ENCODE data around the gene SLIT3.

SLIT3 gene

GRCh38 chr5:168813184-168813968, 487.6 kb downstream of the SLIT3 start:
- DNase-seq, result no peak

- DNase-seq, result no peak
Measured at GRCh38 chr5:168810641-168811040, 490.3 kb downstream of the SLIT3 start.

- no peak for DNase-seq
Measured at GRCh38 chr5:168809218-168809617, 491.7 kb downstream of the SLIT3 start.

- DNase-seq, result no peak
Measured at GRCh38 chr5:168808051-168808616, 492.8 kb downstream of the SLIT3 start.

GRCh38 chr5:168807287-168807686, 493.7 kb downstream of the SLIT3 start:
- no peak for DNase-seq

GRCh38 chr5:168803541-168803940, 497.4 kb downstream of the SLIT3 start:
- DNase-seq, result no peak

GRCh38 chr5:168802337-168802736, 498.6 kb downstream of the SLIT3 start:
- no peak for DNase-seq

GRCh38 chr5:168801567-168801966, 499.4 kb downstream of the SLIT3 start:
- DNase-seq, result no peak

- no peak for DNase-seq
Measured at GRCh38 chr5:168800701-168801100, 500.2 kb downstream of the SLIT3 start.

- DNase-seq, result no peak
Measured at GRCh38 chr5:168798065-168799023, 502.6 kb downstream of the SLIT3 start.

GRCh38 chr5:168796593-168797580, 504.1 kb downstream of the SLIT3 start:
- DNase-seq, result no peak

GRCh38 chr5:168796000-168796399, 504.9 kb downstream of the SLIT3 start:
- no peak for DNase-seq

- DNase-seq, result no peak
Measured at GRCh38 chr5:168793841-168794837, 506.8 kb downstream of the SLIT3 start.

- no peak for DNase-seq
Measured at GRCh38 chr5:168792678-168793077, 508.3 kb downstream of the SLIT3 start.

- no peak for DNase-seq
Measured at GRCh38 chr5:168790671-168791250, 510.2 kb downstream of the SLIT3 start.

- DNase-seq, result no peak
Measured at GRCh38 chr5:168790002-168790635, 510.8 kb downstream of the SLIT3 start.

GRCh38 chr5:168788786-168789185, 512.2 kb downstream of the SLIT3 start:
- no peak for DNase-seq

- no peak for DNase-seq
Measured at GRCh38 chr5:168788107-168788506, 512.8 kb downstream of the SLIT3 start.

GRCh38 chr5:168786147-168786546, 514.8 kb downstream of the SLIT3 start:
- no peak for DNase-seq

GRCh38 chr5:168784454-168784853, 516.5 kb downstream of the SLIT3 start:
- DNase-seq, result no peak

All from NCI-H748 treated with DMSO at 0.1 percent for 48 hours (cell line).